ENCODE data around the gene ATP11B. TPM values are rescaled to one million over a fixed set of nuclear protein-coding genes. Genes with fewer than 3 reads are reported as not detected.

Gene ATP11B
- polyA plus RNA-seq, 3 donors = 11.1 to 25.1 (median 13.5) TPM

- Mint-ChIP-seq H3K36me3 (peaks cover 65 to 74% of the 10 kb centered on the region in 2 donors), H3K4me3 (no peak overlapping the region)
- no peaks in the 10 kb centered on the region for H3K79me2 ChIP-seq (ENCODE audit: insufficient read depth, low read length)
Measured at GRCh38 chr3:182861348-182861747, 68.0 kb downstream of the ATP11B start.

DNA sequence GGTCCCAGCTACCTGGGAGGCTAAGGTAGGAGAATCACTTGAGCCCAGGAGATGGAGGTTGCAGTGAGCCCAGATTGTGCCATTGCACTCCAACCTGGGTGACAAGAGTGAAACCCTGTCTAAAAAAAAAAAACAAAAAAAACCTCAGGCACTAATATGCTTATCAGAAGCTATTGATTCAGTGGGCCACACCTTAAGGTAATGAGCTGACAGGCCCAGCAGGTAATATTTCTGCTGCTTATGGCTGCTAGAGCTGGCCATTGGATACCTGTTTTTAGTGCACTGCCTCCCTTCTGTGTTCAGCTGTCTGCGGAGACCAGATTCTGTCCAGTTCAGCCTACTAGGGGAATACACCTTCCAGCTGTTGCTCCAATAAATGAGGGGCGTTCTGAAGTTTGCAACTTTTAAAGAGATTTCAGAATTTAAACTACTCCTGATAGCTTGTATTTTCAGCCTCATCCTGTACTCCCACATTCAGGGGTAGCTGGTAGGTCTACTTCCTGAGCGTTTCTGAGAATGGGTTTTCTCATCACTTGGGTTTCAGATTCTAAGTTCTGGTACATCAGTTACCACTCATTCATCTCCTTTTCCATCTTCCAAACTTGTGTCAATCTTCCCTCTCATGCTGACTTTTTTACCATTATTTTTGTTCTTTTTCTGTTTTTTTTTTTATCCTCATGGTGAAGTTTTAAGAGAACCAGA lies 69.0 kb downstream of the ATP11B start:
- H3K27me3 ChIP-seq (ENCODE audit: control insufficient read depth in 2 of 2, insufficient read depth in 2 of 2, low read length in 2 of 2) = no peaks in the 10 kb centered on the region
- H3K9ac ChIP-seq (ENCODE audit: insufficient read depth, low read length, poor library complexity, severe bottlenecking) = no peak overlapping the region
- peaks cover 0 to 2% (median 0%) of the 10 kb centered on the region in 3 donors for H3K27me3 Mint-ChIP-seq (ENCODE audit: low read depth in 3 of 3)
- H3K36me3 ChIP-seq (replicated peaks in 1 of 2; ENCODE audit: control insufficient read depth in 1 of 2, insufficient read depth in 2 of 2, low read length in 2 of 2) = peaks cover 50 to 85% of the 10 kb centered on the region in 2 donors
- no peak overlapping the region for H3K4me2 ChIP-seq (replicated peaks; ENCODE audit: extremely low read depth, low read length, poor library complexity, severe bottlenecking)
- intact Hi-C loops (cut with micrococcal nuclease) = no loop called here
- peaks cover 65 to 71% of the 10 kb centered on the region in 2 donors for H3K36me3 Mint-ChIP-seq
- H3K27ac Mint-ChIP-seq = peak overlapping the region in 1 of 7 donors; percentile 85
- H3K4me1 Mint-ChIP-seq = no peaks in the 10 kb centered on the region
- H3K4me3 ChIP-seq (replicated peaks in 1 of 3; ENCODE audit: low read depth in 2 of 3, low read length in 3 of 3) = no peak overlapping the region
- TF ChIP-seq CTCF (IDR thresholded peaks at IDR 0.05) = no peak
- H2AFZ ChIP-seq (ENCODE audit: insufficient read depth, low read depth, low read length, poor library complexity, severe bottlenecking) = no peak overlapping the region
- no peaks in the 10 kb centered on the region for H3K79me2 ChIP-seq (ENCODE audit: insufficient read depth, low read length)
- H3K4me1 ChIP-seq (ENCODE audit: control insufficient read depth in 1 of 2, insufficient read depth in 2 of 2, low read length in 2 of 2) = no peaks in the 10 kb centered on the region
- H3K9me3 ChIP-seq (replicated peaks in 1 of 2; ENCODE audit: control insufficient read depth in 1 of 2, insufficient read depth in 1 of 2, low read length in 2 of 2) = no peaks in the 10 kb centered on the region
- H3K9me3 Mint-ChIP-seq = no peaks in the 10 kb centered on the region
- no peak for DNase-seq
- no peak overlapping the region for H3K27ac ChIP-seq (ENCODE audit: low read depth in 1 of 2, low read length in 2 of 2)
- WGBS (ENCODE audit: insufficient coverage) = no CpG with 5 or more reads among the region's 3 CpGs
- H3K4me3 Mint-ChIP-seq = no peak overlapping the region
- H4K20me1 ChIP-seq (ENCODE audit: insufficient read depth, low read length) = no peaks in the 10 kb centered on the region

More at GRCh38 chr3:182861348-182861747, 68.0 kb downstream of the ATP11B start:
- H3K9me3 ChIP-seq (replicated peaks in 1 of 2; ENCODE audit: control insufficient read depth in 1 of 2, insufficient read depth in 1 of 2, low read length in 2 of 2) = no peaks in the 10 kb centered on the region
- 100% methylated on average over 1 of the region's 1 CpG for WGBS (ENCODE audit: insufficient coverage)
- H3K4me1 Mint-ChIP-seq = no peaks in the 10 kb centered on the region
- DNase-seq = no peak
- no peak overlapping the region for H3K9ac ChIP-seq (ENCODE audit: insufficient read depth, low read length, poor library complexity, severe bottlenecking)
- no peak overlapping the region for H2AFZ ChIP-seq (ENCODE audit: insufficient read depth, low read depth, low read length, poor library complexity, severe bottlenecking)
- no peaks in the 10 kb centered on the region for H3K4me1 ChIP-seq (ENCODE audit: control insufficient read depth in 1 of 2, insufficient read depth in 2 of 2, low read length in 2 of 2)
- H3K4me2 ChIP-seq (replicated peaks; ENCODE audit: extremely low read depth, low read length, poor library complexity, severe bottlenecking) = no peak overlapping the region
- no peaks in the 10 kb centered on the region for H3K9me3 Mint-ChIP-seq
- peaks cover 49 to 87% of the 10 kb centered on the region in 2 donors for H3K36me3 ChIP-seq (replicated peaks in 1 of 2; ENCODE audit: control insufficient read depth in 1 of 2, insufficient read depth in 2 of 2, low read length in 2 of 2)
- no peaks in the 10 kb centered on the region for H4K20me1 ChIP-seq (ENCODE audit: insufficient read depth, low read length)
- H3K27ac Mint-ChIP-seq = no peak overlapping the region
- H3K4me3 ChIP-seq (replicated peaks in 1 of 3; ENCODE audit: low read depth in 2 of 3, low read length in 3 of 3) = no peak overlapping the region
- H3K27me3 ChIP-seq (ENCODE audit: control insufficient read depth in 2 of 2, insufficient read depth in 2 of 2, low read length in 2 of 2) = no peaks in the 10 kb centered on the region
- intact Hi-C loops (cut with micrococcal nuclease) = no loop called here
- peaks cover 0 to 2% (median 0%) of the 10 kb centered on the region in 3 donors for H3K27me3 Mint-ChIP-seq (ENCODE audit: low read depth in 3 of 3)
- H3K27ac ChIP-seq (ENCODE audit: low read depth in 1 of 2, low read length in 2 of 2) = no peak overlapping the region
- no peak for TF ChIP-seq CTCF (IDR thresholded peaks at IDR 0.05)
